Fibroblast of pulmonary artery (primary cell): Measurements from ENCODE around the gene CDHR2.
"Not testable (repeated sequence)": the region's sequence is repeated elsewhere in the genome, so short reads cannot be mapped to it uniquely, and the experiment has no call there.

Experiments used
- DNase-seq: peaks from one replicate; pipeline ENCODE4 v3.0.0-alpha.2; 2010; ENCODE audit warnings: low read depth
- H3K4me3 ChIP-seq: replicated peaks from 2 replicates; pipeline ENCODE4 v1.5.1; 2011; ENCODE audit warnings: low read depth, mild to moderate bottlenecking, control low read depth, low read length, moderate library complexity
- TF ChIP-seq, protein P1 (sequence below): IDR thresholded peaks from 2 replicates; pipeline ENCODE4 v1.5.1; 2011; ENCODE audit warnings: mild to moderate bottlenecking, control low read depth, low read length, inconsistent platforms; ENCODE audit errors: missing control alignments

Gene CDHR2

GRCh38 chr5:176587398-176587797 is 38.3 kb downstream of the CDHR2 start:
- no peak overlapping the region for H3K4me3 ChIP-seq
- no peak for DNase-seq
- TF ChIP-seq, protein P1, sequence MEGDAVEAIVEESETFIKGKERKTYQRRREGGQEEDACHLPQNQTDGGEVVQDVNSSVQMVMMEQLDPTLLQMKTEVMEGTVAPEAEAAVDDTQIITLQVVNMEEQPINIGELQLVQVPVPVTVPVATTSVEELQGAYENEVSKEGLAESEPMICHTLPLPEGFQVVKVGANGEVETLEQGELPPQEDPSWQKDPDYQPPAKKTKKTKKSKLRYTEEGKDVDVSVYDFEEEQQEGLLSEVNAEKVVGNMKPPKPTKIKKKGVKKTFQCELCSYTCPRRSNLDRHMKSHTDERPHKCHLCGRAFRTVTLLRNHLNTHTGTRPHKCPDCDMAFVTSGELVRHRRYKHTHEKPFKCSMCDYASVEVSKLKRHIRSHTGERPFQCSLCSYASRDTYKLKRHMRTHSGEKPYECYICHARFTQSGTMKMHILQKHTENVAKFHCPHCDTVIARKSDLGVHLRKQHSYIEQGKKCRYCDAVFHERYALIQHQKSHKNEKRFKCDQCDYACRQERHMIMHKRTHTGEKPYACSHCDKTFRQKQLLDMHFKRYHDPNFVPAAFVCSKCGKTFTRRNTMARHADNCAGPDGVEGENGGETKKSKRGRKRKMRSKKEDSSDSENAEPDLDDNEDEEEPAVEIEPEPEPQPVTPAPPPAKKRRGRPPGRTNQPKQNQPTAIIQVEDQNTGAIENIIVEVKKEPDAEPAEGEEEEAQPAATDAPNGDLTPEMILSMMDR: no peak

- TF ChIP-seq, protein P1: no peak
- no peak for DNase-seq
- no peak overlapping the region for H3K4me3 ChIP-seq
These were observed 39.2 kb downstream of the CDHR2 start for GRCh38 chr5:176588297-176588696.

GRCh38 chr5:176589039-176589769 is 40.1 kb downstream of the CDHR2 start:
- no peak overlapping the region for H3K4me3 ChIP-seq
- no peak for DNase-seq
- TF ChIP-seq, protein P1: no peak

DNA sequence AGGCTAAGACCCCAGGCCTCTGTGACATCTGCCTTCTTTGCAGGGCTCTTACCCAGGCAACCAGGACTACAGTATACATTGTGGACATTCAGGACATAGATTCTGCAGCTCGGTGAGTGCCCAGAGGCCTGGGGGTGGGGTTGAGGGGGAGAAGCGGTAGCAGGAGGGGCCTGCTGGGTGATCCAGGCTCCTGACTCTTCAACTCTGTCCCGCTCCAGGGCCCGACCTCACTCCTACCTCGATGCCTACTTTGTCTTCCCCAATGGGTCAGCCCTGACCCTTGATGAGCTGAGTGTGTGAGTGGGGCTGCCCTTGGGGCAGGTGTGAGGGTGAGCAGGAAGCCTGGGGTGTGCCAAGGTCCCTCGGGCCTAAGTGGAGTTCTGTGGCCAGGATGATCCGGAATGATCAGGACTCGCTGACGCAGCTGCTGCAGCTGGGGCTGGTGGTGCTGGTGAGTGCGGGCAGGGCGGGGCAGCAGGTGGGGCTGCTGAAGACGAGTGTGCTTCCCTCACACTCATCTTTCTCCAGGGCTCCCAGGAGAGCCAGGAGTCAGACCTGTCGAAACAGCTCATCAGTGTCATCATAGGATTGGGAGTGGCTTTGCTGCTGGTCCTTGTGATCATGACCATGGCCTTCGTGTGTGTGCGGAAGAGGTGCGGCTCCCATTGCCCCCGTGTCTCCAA is 41.0 kb downstream of the CDHR2 start:
- TF ChIP-seq, protein P1: no peak

GRCh38 chr5:176591667-176592066 is 42.5 kb downstream of the CDHR2 start:
- H3K4me3 ChIP-seq, DNase-seq: not testable (repeated sequence)

More for the DNA sequence above, 41.0 kb downstream of the CDHR2 start:
- no peak overlapping the region for H3K4me3 ChIP-seq
- no peak for DNase-seq

GRCh38 chr5:176592573-176592972 is 43.4 kb downstream of the CDHR2 start:
- no peak for DNase-seq
- TF ChIP-seq, protein P1: no peak
- no peak overlapping the region for H3K4me3 ChIP-seq

DNA sequence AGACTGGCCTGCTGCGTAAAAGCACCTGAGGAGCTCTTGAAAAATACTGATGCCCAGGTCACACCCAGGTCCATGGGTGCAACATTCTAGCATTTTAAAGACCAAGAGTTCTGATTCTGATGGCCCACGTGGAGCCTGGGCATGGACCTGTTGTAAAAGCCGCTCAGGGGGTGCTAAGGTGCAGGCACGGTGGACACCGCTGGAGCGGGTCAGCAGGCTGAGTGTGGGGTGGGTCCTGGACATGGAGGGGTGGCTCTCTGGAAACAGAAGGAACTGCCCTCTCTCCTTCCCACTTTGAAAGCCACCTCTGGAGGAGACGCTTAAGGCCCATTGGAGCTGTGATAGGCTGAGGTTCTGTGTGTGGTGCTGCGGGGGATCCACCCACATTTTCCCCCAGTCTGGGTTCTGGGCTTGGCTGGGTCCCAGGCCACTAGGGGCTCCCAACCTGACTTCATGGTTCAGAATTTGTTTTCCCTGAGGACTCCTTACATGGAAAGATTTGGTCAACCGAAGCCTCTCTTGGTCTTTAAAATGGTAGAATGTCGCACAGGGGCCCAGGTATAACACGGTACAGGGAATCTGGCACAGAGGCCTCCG is 44.2 kb downstream of the CDHR2 start:
- no peak overlapping the region for H3K4me3 ChIP-seq
- TF ChIP-seq, protein P1: no peak
- no peak for DNase-seq
